Stimulated activated CD4-positive, alpha-beta T cell treated with anti-CD3 and anti-CD28 coated beads, Interleukin-15, amount 100 ng/mL, for 48 hours (primary cell): Measurements from ENCODE around the gene PKD1L1.
A peak's percentile ranks its signal among the peaks of the same experiment; 100 is the strongest.
"Not testable (repeated sequence)": the region's sequence is repeated elsewhere in the genome, so short reads cannot be mapped to it uniquely, and the experiment has no call there.

ENCODE experiments used
- DNase-seq, 2 donors: peaks; one replicate each; pipeline ENCODE4 v3.0.0-alpha.2; 2020; ENCODE audit warnings: low read depth in 2 of 2

The PKD1L1 gene

DNA sequence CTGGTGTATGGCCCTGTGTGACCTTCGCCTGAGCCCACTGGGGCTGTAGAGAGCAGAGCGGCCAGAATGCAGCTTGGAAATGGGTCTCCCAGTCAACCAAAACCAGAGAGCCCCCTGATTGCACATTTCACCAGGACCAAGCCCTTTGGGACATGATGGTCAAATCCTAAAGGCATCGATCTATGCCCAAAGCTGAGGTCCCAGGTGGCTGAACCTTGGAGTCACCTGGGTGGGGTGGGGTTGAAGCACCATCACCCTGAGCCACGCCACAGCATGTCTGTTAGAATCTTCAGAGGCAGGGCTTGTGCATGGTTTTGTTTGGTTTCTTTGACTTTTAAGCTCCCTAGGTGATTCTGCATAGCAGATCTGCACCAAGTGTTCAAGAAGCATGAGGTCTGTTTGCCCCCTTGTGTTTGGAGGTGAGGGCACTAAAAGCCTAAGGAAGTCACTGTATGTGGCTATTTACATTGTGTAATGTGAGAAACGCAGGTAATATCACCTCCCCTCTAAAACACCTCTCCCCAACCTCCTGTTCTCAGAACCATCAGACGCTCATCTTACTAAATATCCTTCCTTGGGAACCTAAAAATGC, 9.6 kb downstream of the PKD1L1 start:
- DNase-seq = no peak

DNA sequence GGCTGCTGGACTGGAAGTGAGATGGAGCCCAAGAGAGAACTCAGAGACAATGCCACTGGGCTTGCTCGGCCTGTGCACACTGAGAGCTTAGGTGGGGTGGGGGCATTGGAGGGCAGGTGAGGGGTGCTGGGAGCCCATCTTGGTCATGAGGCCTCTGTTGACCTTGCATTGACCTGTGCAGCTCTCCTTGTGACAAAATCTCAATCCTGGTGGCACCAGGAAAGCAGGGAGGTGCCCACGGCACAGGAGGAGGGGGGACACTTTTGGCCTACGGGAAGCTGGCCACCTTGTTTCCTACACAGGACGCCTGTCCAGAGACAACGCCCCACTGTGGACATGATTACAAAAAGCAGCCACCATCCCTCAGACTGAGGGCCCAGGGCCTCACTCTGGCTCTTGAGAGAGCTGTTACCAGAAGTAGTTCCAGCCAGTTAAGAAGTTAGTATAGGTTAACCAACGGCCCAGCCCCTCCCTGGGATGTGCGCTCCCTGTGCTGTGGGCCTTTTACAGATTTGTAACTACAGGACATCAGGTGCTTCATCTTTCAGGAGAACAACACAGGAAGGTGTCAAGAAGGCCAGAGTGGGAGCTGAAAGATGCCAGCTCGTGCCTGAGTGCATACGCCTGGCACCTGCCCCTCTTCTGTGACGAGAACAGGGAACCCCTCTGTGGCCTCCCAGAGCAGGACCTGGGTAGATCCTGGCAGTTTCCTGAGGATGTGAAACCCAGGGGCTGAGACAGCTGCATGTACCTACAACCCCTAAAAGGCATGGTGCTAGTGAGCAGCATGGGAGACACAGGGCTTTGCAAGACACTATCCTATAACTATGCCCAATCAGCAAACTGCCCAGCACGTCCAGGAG, 10.3 kb downstream of the PKD1L1 start:
- no peak for DNase-seq

DNA sequence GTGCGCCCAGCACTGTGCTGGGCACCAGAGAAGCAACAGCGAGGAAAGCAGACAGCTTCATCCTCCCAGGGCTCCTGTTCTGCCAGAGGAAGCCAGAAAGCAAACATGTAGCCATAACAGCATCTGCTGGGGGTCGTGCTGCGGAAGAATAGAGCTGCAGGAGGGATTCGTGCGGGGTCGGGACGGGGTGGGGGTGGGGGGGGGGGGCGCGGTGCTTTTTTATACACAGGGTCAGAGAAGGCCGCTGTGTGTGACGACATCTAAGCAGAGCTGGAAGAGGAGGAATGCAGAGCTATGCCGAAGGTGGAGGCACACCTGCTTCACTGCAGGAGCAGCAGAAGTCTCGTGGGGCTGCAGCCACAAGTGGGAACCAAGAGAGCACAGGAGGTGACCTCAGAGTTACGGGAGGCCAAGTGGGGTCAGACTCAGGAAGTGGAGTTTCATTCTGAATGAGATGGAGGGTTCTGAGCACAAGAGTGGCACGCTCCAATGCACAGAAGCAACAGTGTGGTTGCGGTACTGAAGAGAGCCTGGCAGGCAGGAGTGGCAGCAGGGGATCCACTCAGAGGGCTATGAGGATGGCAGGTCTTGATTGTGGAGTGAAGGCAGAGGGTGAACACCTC, 11.1 kb downstream of the PKD1L1 start:
- peak in 1 of 2 donors; percentile 16 for DNase-seq

GRCh38 chr7:47936323-47936722, 11.9 kb downstream of the PKD1L1 start:
- no peak for DNase-seq

GRCh38 chr7:47935336-47935735, 12.9 kb downstream of the PKD1L1 start:
- no peak for DNase-seq

GRCh38 chr7:47934831-47935230, 13.4 kb downstream of the PKD1L1 start:
- no peak for DNase-seq

DNA sequence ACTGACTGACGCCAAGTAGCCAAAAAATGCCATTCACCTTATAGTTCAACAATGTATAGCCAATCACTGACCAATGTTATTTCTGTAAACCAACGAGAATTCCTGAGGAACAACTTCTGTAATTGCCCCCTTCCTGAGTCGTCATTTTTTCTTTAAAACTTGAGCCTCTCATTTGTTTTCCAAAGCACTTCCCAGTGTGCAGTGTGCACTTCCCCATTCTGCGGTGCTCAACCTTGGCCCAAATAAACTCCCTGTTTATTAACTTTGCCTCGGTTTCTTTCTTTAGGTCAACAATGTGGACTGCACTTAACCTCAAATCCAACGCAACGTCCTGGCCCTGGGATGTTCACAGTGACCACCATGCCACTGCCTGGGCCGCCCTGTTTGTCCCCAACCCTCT, 15.1 kb downstream of the PKD1L1 start:
- DNase-seq = no peak

- DNase-seq = no peak
Measured at GRCh38 chr7:47932466-47933037, 15.7 kb downstream of the PKD1L1 start.

DNA sequence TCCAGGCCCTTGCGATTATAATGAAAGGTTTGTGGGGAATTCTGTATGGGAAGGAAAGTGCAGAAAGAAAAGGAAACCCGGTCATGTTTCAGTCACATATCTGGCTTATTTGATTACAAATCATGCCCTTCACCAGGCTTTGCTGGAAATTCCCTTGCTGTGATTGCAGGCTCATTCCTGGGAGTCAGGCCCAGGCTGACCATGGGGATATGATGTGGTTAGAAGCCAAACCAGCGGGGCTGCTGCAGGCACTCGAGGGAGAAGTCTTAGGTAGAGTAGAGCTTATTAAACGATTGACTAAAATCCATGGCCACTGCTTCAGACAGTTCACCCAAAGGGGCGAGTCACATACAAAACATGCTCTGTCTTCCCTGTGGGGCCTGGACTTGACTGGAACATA, 16.2 kb downstream of the PKD1L1 start:
- no peak for DNase-seq

DNA sequence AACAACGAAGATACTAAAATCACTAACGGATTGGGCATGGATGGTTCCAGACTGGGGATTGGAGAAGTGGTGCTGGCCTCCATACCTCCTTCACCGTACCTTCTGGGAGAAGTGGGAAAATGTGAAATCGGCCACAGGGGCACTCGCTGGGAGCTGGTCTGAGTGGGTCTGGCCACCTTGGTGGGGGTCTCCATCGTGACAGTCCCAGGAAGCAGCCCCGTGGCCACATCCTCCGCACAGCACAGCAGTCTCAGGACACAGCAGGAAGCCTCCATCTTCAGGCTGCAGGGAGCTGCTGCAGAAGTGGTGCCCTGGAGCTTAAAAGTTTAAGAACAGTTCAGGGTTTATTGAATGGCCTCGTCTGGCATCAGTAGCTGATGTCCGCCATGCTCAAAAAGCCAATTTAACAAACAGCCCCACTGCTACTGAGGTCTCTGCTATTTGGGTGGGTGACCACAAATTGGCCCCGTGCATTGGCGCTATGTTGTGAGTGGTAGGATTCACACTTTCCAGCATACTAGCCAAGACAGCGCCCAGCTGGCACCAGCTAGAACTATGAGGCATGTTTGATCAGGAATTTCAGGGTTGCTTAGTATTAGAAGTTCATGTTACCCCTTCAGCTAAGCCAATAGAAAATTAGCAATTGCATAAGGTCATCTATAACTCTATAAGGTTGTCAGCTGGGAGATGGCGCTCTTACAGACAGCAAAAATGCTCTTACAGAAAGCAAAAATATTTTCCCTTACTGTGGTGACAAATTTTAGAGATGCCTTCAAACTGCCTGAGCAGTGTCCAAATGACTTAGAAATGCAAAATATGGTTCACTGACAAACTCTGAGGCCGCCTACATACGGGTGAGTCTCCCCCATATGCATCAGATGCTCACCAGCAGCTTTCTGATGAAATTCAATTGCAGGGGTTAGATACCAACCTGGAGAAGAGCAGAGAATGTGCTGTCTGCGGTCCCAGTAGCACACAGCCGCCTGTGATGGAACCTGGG, 17.0 kb downstream of the PKD1L1 start:
- DNase-seq = no peak

DNA sequence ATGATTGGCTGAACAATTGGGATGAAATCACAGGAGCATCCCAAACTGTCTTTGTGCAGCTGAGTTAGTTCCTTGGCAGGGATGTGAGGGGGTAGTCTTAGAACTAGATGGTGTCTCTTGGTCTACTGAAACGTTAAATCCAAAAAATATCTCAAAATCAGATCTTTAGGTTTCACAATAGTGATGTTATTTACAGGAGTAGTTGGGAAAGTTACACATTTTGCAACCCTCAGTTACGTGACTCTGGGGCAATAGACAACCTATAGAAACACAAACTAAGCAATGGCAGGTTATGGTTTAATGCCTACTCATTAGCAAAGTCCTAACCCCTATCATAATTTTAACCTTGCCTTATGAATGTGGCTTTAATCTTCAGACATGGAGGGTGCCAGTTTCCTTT, 24.0 kb downstream of the PKD1L1 start:
- DNase-seq = no peak

DNA sequence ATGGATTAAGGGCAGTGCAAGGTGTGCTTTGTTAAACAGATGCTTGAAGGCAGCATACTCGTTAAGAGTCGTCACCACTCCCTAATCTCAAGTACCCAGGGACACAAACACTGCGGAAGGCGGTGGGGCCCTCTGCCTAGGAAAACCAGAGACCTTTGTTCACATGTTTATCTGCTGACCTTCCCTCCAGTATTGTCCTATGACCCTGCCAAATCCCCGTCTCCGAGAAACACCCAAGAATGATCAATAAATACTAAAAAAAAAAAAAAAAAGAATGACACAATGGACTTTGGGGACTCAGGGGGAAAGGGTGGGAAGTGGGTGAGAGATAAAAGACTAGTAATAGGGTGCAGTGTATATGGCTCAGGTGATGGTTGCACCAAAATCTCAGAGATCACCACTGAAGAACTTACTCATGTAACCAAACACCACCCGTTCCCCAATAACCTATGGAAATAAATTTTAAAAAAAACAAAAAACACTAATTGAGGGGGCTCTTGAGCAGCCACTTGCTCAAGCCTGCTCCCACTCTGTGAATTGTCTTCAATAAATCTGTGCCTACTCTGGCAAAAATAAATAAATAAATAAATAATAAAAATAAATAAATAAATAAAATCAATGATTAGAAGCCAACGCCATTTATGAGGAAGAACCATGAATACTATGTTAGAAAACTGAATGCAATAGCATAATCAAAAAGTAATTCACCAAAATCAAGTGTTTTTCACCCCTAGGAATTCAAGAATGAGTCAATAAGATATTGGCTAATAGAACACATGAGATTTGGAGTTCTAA, 25.0 kb downstream of the PKD1L1 start:
- not testable (repeated sequence) for DNase-seq

DNA sequence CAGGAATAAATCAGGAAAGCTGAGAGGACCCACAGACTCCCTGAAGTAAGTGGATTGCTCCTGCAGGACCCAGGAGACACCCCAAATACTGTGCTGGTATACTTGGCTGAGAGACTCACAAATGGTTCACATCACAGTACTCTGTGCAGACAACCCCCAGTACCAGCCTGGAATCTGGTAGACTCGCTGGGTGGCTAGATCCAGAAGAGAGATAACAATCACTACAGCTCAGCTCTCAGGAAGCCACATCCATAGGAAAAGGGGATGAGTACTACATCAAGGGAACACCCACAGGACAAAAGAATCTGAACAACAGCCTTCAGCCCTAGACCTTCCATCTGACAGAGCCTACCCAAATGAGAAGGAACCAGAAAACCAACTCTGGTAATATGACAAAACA, 31.8 kb downstream of the PKD1L1 start:
- not testable (repeated sequence) for DNase-seq

DNA sequence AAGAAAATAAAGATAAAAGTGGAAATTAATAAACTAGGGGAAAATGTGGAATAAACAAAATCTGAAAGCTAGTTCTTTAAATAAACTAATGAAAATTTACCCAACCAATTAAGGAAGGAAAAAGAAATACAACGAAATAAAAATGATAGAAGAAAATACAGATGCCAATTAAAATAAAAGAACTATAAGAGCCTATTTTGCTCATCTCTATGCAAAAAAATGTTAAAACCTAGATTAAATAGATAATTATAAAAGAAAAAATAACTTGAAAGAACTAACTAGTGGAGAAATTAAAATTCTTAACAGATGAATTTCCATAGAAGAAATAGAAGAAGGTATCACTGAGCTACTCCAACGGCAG, 32.7 kb downstream of the PKD1L1 start:
- DNase-seq = no peak

- no peak for DNase-seq
Measured at GRCh38 chr7:47914717-47915615, 33.3 kb downstream of the PKD1L1 start.

- DNase-seq = no peak
Measured at GRCh38 chr7:47912332-47912731, 35.9 kb downstream of the PKD1L1 start.

DNA sequence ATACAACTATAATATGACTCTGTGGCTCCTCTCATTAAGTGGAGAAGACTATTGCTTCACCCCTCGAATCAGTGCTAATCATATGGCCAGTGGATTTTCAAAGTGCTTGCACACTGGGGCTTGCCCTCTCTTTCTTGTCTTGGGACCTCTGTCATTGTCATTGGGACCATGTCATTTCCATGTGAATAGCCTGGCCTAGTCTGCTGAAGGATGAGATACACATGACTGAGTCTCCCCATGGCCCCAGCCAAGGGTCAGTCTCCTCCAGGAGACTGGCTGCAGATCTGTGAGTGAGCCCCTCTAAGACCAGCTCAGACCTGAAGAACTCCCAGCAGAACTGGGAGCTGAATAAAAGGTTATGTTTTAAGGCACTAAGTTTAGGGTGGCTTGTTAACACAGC, 39.5 kb downstream of the PKD1L1 start:
- DNase-seq = no peak

- DNase-seq = no peak
Measured at GRCh38 chr7:47907981-47908616, 40.2 kb downstream of the PKD1L1 start.

DNA sequence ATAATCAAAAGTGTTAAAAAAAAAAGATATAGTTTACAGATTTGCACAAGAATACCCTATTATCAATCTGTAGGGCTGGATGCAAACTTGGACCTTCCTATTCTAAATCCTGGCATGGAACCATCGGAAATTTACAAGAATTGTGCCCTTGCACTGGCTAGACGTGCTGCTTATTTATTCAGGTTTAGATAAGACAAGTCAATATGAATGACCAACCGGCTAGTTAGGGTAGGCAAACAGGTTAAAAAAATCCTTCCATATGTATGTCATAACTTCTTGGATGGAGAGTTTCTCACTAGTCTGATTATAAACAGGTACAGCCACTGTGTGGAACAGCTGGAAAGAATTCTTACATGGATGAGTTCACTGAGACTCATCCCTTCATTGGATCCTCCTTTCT, 41.4 kb downstream of the PKD1L1 start:
- DNase-seq = no peak
